Transverse colon (tissue), 4 donors: ENCODE measurements around the gene OXT. TPM values are rescaled to one million over a fixed set of nuclear protein-coding genes. Genes with fewer than 3 reads are reported as not detected.
"Not testable (repeated sequence)": the region's sequence is repeated elsewhere in the genome, so short reads cannot be mapped to it uniquely, and the experiment has no call there.

Experiments used
- DNase-seq: peaks from one replicate; pipeline ENCODE4 v3.0.0-alpha.2; 2019
- H3K27ac ChIP-seq, 4 donors: fragments of 200-600 bp; sonication (generic); 2 replicates each; pipeline ENCODE4 v1.5.1; 2016 to 2018; ENCODE audit warnings: inconsistent platforms in 4 of 4
- H3K27me3 ChIP-seq: fragments of 200-600 bp; sonication (generic); 2 replicates; pipeline ENCODE4 v1.5.1; 2017; ENCODE audit warnings: inconsistent platforms
- H3K36me3 ChIP-seq, 4 donors: fragments of 200-600 bp; sonication (generic); 2 replicates each; pipeline ENCODE4 v1.5.1; 2017 to 2019; ENCODE audit warnings: inconsistent platforms in 4 of 4
- H3K4me1 ChIP-seq, 4 donors: fragments of 200-600 bp; sonication (generic); 2 replicates each; pipeline ENCODE4 v1.5.1; 2017 to 2020; ENCODE audit warnings: inconsistent platforms in 4 of 4
- H3K4me3 ChIP-seq, 4 donors: fragments of 200-600 bp; sonication (generic); 1 replicate in 1 of 4; 2 replicates in 3 of 4; pipeline versions ENCODE4 v1.5.1 to v1.6.1; 2017 to 2019; ENCODE audit warnings: inconsistent platforms in 4 of 4
- H3K9me3 ChIP-seq, 2 donors: fragments of 200-600 bp; sonication (generic); 2 replicates each; pipeline ENCODE4 v1.5.1; 2017 to 2019; ENCODE audit warnings: inconsistent platforms in 2 of 2
- EP300 ChIP-seq: sonication (generic); formaldehyde crosslinking; IDR thresholded peaks from one replicate; pipeline ENCODE4 v1.6.1; 2017; ENCODE audit warnings: antibody characterized with exemption, low read depth
- POLR2A ChIP-seq: fragments of 450-650 bp; IDR thresholded peaks from one replicate; pipeline ENCODE4 v1.6.1; 2016; ENCODE audit warnings: antibody characterized with exemption, mild to moderate bottlenecking, moderate library complexity
- POLR2AphosphoS5 ChIP-seq, 3 donors: sonication (generic); formaldehyde crosslinking; IDR thresholded peaks; one replicate each; pipeline ENCODE4 v1.6.1; 2016; ENCODE audit warnings: antibody characterized with exemption in 3 of 3
- WGBS, 2 donors: methylation state at CpG; one replicate each; pipeline ENCODE4 v1.1.5; 2018; ENCODE audit warnings: low coverage in 1 of 2; 5-methylcytosine and 5-hydroxymethylcytosine counted together
- in situ Hi-C, 4 donors: fragments of 200-750 bp; cut with MboI; loops; one replicate each; pipeline versions ENCODE4 v1.15.0 to v1.15.1; 2017; ENCODE audit warnings: low sequenced_read_pairs in 3 of 4, low pct_ligation_motif_present in 1 of 4, low pct_unique_long_range_greater_than_20kb in 1 of 4
- intact Hi-C: fragments of 100-400 bp; cut with DNase I; formaldehyde crosslinking; loops from one replicate; pipeline ENCODE4 v1.15.1; 2023; ENCODE audit warnings: low total_unique reads
- total RNA-seq, 4 donors: library from RNA; depleted of rRNA; stranded (reverse); fragments of >200 nt; gene quantifications; one replicate each; pipeline ENCODE4 v1.1.0, GENCODE V29; 2016
- TF ChIP-seq, protein P1 (sequence below), 5 experiments: fragments of 200-600 bp in 3 of 5; fragments of 450-650 bp in 2 of 5; sonication (generic) in 3 of 5; IDR thresholded peaks; 1 replicate in 2 of 5; 2 replicates in 3 of 5; pipeline ENCODE4 v1.5.1; 2016 to 2017; ENCODE audit warnings: antibody characterized with exemption in 5 of 5, inconsistent platforms in 3 of 5, mild to moderate bottlenecking in 2 of 5, moderate library complexity in 1 of 5

The OXT gene
- total RNA-seq, 4 donors from 2014 or later, result not detected

DNA sequence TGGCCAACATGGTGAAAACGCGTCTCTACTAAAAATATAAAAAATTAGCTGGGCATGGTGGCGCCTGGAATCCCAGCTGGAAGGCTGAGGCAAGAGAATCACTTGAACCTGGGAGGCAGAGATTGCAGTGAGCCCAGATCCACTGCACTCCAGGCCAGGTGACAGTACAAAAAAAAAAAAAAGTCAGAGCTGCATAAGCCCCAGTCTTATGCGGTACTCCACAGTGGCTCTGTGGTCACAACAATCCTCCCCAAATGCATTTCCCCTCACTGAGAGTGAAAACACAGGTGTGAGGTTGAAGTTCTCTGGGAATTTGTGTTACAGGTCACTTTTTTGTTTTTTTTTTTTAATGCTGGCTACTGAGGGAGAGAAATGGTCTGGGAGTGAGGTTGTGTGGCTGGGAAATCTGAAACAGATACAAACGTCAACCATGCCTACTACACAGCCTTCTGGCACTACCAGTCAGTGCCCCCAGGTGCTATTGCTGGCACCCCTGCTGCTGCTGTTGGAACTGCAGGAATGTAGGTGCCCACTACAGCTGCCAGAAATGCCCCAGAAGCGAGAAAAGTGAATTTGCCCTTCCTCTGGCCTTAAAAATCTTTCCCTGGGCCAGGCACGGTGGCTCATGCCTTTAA is 19.9 kb upstream of the OXT start:
- Histone ChIP-seq H3K4me1 (peaks cover 8 to 13% (median 10%) of the 10 kb centered on the region in 4 donors), H3K36me3 (peaks cover 0 to 4% (median 0%) of the 10 kb centered on the region in 4 donors), H3K9me3 (no peaks in the 10 kb centered on the region), H3K4me3 (no peak overlapping the region), H3K27ac (no peak overlapping the region), H3K27me3 (no peaks in the 10 kb centered on the region)
- 70 to 81% methylated on average over 3 to 7 of the region's 7 CpGs for WGBS, 2 donors
- TF ChIP-seq POLR2AphosphoS5 (IDR thresholded peaks at IDR 0.05), result no peak
- TF ChIP-seq, protein P1, sequence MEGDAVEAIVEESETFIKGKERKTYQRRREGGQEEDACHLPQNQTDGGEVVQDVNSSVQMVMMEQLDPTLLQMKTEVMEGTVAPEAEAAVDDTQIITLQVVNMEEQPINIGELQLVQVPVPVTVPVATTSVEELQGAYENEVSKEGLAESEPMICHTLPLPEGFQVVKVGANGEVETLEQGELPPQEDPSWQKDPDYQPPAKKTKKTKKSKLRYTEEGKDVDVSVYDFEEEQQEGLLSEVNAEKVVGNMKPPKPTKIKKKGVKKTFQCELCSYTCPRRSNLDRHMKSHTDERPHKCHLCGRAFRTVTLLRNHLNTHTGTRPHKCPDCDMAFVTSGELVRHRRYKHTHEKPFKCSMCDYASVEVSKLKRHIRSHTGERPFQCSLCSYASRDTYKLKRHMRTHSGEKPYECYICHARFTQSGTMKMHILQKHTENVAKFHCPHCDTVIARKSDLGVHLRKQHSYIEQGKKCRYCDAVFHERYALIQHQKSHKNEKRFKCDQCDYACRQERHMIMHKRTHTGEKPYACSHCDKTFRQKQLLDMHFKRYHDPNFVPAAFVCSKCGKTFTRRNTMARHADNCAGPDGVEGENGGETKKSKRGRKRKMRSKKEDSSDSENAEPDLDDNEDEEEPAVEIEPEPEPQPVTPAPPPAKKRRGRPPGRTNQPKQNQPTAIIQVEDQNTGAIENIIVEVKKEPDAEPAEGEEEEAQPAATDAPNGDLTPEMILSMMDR (IDR thresholded peaks at IDR 0.05), result no peak
- no peak for TF ChIP-seq POLR2A
- no peak for TF ChIP-seq EP300
- in situ Hi-C loops, result loop anchor here in 2 of 4 donors (10.0 to 25.0 kb wide), 2 partner anchors 63 to 261 kb away; no protein-coding TSS in a partner anchor
- intact Hi-C loops, result loop anchor here (10.0 kb wide), 1 partner anchor 63 kb away; no protein-coding TSS in a partner anchor
- DNase-seq, result no peak

DNA sequence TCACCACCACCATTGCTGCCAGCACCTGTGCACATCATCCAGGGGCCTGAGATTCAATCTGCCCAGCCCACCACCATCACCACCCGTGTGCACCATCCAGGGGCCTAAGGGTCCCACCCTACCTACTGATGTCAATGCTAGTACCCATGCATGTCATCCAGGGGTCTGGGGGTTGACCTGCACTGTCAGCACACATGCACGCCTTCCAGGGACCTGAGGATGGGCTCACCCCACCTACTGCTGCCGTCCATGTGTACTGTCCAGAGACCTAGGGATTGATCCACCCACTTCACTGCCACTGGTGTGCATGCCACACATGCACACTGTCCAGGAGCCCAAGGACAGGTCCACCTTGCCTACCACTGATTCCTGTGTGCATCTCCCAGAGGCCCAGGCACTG is 11.9 kb upstream of the OXT start:
- H3K9me3 ChIP-seq, result no peaks in the 10 kb centered on the region
- no peak for DNase-seq
- H3K4me3 ChIP-seq, result no peak overlapping the region
- H3K4me1 ChIP-seq, result no peaks in the 10 kb centered on the region
- no peaks in the 10 kb centered on the region for H3K27me3 ChIP-seq
- intact Hi-C loops (loop anchor here (10.0 kb wide), 1 partner anchor 55 kb away; no protein-coding TSS in a partner anchor), in situ Hi-C loops (loop anchor here in 2 of 4 donors (10.0 to 25.0 kb wide), 2 partner anchors 55 to 253 kb away; no protein-coding TSS in a partner anchor)
- H3K36me3 ChIP-seq, result no peaks in the 10 kb centered on the region
- TF ChIP-seq POLR2AphosphoS5 (IDR thresholded peaks at IDR 0.05) (no peak), POLR2A (no peak), EP300 (no peak)
- TF ChIP-seq, protein P1 (IDR thresholded peaks at IDR 0.05), result no peak
- H3K27ac ChIP-seq, result no peak overlapping the region
- 92% methylated on average over 3 of the region's 3 CpGs; no CpG with 5 or more reads in 1 of the 2 donors for WGBS, 2 donors

DNA sequence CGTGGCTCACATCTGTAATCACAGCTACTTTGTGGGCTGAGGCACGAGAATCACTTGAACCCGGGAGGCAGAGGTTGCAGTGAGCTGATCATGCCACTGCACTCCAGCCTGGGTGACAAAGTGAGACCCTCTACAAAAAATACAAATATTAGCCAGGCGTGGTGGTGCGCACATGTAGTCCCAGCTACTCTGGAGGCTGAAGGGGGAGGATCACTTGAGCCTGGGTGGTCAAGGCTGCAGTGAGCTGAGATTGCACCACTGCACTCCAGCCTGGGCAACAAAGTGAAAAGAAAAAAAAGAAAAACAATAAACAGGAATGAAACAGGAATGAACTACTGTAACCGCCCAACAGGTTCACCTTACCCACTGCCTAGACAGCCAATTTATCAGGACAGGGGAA is 7.3 kb upstream of the OXT start:
- H3K4me3 ChIP-seq, H3K27ac ChIP-seq, DNase-seq, H3K36me3 ChIP-seq, H3K4me1 ChIP-seq, H3K27me3 ChIP-seq, H3K9me3 ChIP-seq, intact Hi-C loops: not testable (repeated sequence)
- in situ Hi-C loops, result loop anchor here in 2 of 4 donors (25.0 kb wide), 1 partner anchor 248 kb away; no protein-coding TSS in a partner anchor
- WGBS, 2 donors, result 81 to 94% methylated on average over 3 to 6 of the region's 6 CpGs

DNA sequence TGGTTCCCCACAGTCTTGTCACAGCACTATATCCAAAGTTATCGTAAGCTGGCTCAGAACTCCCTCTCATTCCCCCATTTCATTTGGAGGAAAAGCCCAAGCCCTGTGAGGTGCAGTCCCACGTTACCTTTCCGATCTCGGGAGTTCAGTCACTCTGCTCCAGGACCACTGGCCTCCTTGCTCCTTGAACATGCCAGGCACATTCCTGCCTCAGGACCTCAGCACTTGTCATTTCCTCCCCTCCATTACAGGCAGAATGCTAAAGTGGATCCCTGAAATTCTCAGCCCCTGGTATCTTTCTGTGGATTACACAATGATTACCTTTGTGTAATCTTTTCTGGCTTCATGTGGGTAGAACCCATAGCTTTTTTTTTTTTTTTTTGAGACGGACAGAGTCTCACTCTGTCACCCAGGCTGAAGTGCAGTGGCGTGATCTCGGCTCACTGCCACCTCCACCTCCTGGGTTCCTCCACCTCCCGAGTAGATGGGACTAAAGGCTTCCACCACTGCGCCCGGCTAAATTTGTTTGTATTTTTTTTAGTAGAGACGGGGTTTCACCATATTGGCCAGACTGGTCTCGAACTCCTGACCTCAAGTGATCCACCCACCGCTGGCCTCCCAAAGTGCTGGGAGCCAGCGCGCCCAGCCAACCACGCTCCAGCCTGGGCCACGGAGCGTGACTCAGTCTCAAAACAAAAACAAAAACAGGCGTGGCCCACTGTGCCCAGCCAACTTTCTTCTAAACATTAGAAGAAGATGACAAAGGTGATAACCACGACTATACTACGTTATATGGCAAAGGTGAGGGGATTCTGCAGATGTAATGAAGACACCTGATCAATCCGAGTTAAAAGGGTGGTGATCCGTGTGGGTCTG is 4.0 kb upstream of the OXT start:
- 71 to 77% methylated on average over 6 to 23 of the region's 23 CpGs for WGBS, 2 donors
- Histone ChIP-seq H3K36me3 (no peaks in the 10 kb centered on the region), H3K4me1 (peaks cover 0 to 11% (median 8%) of the 10 kb centered on the region in 4 donors), H3K27me3 (peaks cover 20% of the 10 kb centered on the region), H3K27ac (no peak overlapping the region), H3K4me3 (no peak overlapping the region), H3K9me3 (no peaks in the 10 kb centered on the region)
- TF ChIP-seq EP300, result no peak
- TF ChIP-seq, protein P1 (IDR thresholded peaks at IDR 0.05), result no peak
- TF ChIP-seq POLR2AphosphoS5 (IDR thresholded peaks at IDR 0.05), result no peak
- no peak for TF ChIP-seq POLR2A
- DNase-seq, result no peak
- intact Hi-C loops (no loop called here), in situ Hi-C loops (loop anchor here in 2 of 4 donors (25.0 kb wide), 1 partner anchor 245 kb away; no protein-coding TSS in a partner anchor)
